ENCODE data around the gene TREH. TPM values are rescaled to one million over a fixed set of nuclear protein-coding genes. Genes with fewer than 3 reads are reported as not detected.

The TREH gene
- total RNA-seq, 3 donors from 2014 or later = not detected

DNA sequence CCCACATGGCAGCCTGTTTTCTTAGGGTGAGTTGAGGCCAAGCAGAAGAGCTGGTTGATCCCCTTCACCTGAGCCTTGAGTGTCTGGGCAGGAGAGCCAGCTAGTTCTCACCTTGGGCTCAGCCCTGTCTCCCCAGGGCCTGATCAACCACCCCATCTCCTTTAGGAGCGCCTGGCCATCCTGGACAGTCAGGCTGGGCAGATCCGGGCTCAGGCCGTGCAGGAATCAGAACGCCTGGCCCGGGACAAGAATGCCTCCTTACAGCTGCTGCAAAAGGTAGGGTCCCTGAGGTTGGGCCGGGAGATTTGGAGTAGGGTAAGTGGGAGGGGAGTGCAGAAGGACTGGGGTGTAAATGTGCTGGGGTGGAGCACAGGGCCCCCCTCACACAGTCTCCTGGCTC is 40.7 kb downstream of the TREH start:
- TF ChIP-seq POLR2AphosphoS5 (IDR thresholded peaks at IDR 0.05) = no peak
- H3K9me3 ChIP-seq = no peaks in the 10 kb centered on the region
- peaks cover 5 to 13% of the 10 kb centered on the region in 2 donors for H3K4me1 ChIP-seq
- intact Hi-C loops (cut with DNase I; ENCODE audit: low total_unique reads) = no loop called here
- no peaks in the 10 kb centered on the region for H3K27me3 ChIP-seq
- DNase-seq (ENCODE audit: low spot score in 2 of 2) = no peak
- H3K36me3 ChIP-seq = no peaks in the 10 kb centered on the region
- H3K27ac ChIP-seq = peak overlapping the region in 1 of 2 donors; percentile 50
- no peak overlapping the region for H3K4me3 ChIP-seq

GRCh38 chr11:118636569-118637290 is 42.7 kb downstream of the TREH start:
- no peak for DNase-seq (ENCODE audit: low spot score in 2 of 2)
- Histone ChIP-seq H3K27ac (peak overlapping the region in 1 of 2 donors; percentile 87), H3K4me1 (peaks cover 5 to 15% of the 10 kb centered on the region in 2 donors), H3K36me3 (no peaks in the 10 kb centered on the region), H3K9me3 (no peaks in the 10 kb centered on the region), H3K4me3 (no peak overlapping the region), H3K27me3 (no peaks in the 10 kb centered on the region)
- intact Hi-C loops (cut with DNase I; ENCODE audit: low total_unique reads) = no loop called here
- TF ChIP-seq POLR2A (IDR thresholded peaks at IDR 0.05) (no peak), POLR2AphosphoS5 (IDR thresholded peaks at IDR 0.05) (no peak)
- TF ChIP-seq, protein P1, sequence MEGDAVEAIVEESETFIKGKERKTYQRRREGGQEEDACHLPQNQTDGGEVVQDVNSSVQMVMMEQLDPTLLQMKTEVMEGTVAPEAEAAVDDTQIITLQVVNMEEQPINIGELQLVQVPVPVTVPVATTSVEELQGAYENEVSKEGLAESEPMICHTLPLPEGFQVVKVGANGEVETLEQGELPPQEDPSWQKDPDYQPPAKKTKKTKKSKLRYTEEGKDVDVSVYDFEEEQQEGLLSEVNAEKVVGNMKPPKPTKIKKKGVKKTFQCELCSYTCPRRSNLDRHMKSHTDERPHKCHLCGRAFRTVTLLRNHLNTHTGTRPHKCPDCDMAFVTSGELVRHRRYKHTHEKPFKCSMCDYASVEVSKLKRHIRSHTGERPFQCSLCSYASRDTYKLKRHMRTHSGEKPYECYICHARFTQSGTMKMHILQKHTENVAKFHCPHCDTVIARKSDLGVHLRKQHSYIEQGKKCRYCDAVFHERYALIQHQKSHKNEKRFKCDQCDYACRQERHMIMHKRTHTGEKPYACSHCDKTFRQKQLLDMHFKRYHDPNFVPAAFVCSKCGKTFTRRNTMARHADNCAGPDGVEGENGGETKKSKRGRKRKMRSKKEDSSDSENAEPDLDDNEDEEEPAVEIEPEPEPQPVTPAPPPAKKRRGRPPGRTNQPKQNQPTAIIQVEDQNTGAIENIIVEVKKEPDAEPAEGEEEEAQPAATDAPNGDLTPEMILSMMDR (IDR thresholded peaks at IDR 0.05) = no peak

DNA sequence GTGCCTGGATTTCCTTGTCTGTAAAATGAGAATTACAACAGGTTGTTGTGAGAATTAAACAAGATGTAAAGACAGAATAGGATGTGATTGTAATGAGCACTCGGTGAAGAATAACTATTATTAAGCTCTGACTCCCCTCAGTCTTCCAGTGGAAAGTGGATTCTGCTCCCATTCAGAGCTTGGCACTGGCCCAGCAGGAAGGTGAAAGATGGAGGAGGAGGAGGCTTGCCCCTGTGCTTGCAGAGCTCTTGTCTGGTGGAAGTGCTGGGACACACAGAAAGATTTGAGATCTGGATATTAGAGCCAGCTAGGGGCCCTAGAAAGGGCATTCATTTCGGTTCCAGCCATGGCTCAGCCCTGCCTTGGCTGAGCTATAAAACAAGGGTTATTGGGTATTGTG is 43.8 kb downstream of the TREH start:
- DNase-seq (ENCODE audit: low spot score in 2 of 2) = no peak
- Histone ChIP-seq H3K4me1 (peaks cover 5 to 11% of the 10 kb centered on the region in 2 donors), H3K27ac (peak overlapping the region; percentile 81 to 87), H3K9me3 (no peaks in the 10 kb centered on the region), H3K4me3 (peak overlapping the region in 2 of 3 donors; percentile 47 to 65), H3K36me3 (no peaks in the 10 kb centered on the region), H3K27me3 (no peaks in the 10 kb centered on the region)
- intact Hi-C loops (cut with DNase I; ENCODE audit: low total_unique reads) = no loop called here
- TF ChIP-seq POLR2AphosphoS5 (IDR thresholded peaks at IDR 0.05) (no peak), POLR2A (IDR thresholded peaks at IDR 0.05) (no peak)
- TF ChIP-seq, protein P1 (IDR thresholded peaks at IDR 0.05) = no peak

DNA sequence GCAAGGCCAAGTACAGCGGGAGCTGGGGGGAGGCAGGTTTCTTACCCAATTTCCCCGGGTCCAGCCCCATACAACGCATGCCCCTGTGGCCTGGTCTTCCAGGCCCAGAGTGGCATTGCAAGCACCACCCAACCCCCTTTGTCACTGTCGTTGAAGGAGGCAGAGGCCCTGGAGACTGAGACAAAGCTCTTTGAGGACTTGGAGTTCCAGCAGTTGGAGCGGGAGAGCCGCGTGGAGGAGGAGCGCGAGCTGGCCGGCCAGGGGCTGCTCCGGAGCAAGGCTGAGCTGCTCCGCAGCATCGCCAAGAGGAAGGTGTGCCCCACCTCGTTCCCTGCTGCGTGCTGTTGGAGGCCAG is 44.2 kb downstream of the TREH start:
- peak overlapping the region in 2 of 3 donors; percentile 47 to 65 for H3K4me3 ChIP-seq
- no peaks in the 10 kb centered on the region for H3K9me3 ChIP-seq
- H3K4me1 ChIP-seq = peaks cover 5 to 11% of the 10 kb centered on the region in 2 donors
- intact Hi-C loops (cut with DNase I; ENCODE audit: low total_unique reads) = no loop called here
- TF ChIP-seq POLR2AphosphoS5 (IDR thresholded peaks at IDR 0.05) = peak in 2 of 3 donors; percentile 11 to 28
- TF ChIP-seq POLR2A (IDR thresholded peaks at IDR 0.05) = peak; percentile 16
- TF ChIP-seq, protein P1 (IDR thresholded peaks at IDR 0.05) = no peak
- no peaks in the 10 kb centered on the region for H3K36me3 ChIP-seq
- peak overlapping the region; percentile 81 to 87 for H3K27ac ChIP-seq
- no peak for DNase-seq (ENCODE audit: low spot score in 2 of 2)
- no peaks in the 10 kb centered on the region for H3K27me3 ChIP-seq

DNA sequence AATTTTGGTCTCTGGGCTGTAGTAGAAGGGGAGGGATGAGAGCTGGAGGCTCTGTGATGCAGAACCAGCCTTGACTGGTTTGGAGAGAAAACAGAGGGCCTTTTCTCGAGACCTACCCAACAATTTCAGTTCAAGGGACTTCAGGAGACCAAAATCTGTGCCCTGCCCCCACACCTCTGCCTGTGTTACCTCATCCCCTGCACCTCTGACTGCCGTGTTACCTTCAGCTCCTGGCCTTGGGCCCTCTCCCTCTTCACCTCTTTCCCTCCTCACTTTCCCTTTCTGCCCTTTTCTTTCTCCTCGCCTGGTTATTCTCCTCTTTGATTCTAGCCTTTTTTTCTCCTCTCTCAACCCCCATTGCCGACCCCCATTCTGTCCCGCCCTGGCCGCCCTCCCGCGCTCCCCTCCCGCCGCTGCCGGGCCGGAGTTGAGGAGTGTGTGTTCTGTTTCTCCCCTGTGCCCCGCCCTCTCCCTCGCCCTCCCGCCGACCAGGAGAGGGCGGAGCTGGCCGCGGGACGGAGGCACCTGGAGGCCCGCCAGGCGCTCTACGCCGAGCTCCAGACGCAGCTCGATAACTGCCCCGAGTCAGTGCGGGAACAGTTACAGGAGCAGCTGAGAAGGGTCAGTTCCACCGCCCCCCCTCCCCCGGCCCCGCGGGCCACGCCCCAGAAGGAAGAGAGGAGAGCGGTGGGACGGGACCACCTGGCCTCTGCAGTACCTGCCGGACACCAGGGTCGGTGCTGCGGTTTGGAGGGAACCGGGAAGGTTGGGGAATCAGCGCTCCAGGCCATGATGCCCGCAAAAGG is 44.8 kb downstream of the TREH start:
- no peaks in the 10 kb centered on the region for H3K9me3 ChIP-seq
- peaks cover 5 to 11% of the 10 kb centered on the region in 2 donors for H3K4me1 ChIP-seq
- DNase-seq (ENCODE audit: low spot score in 2 of 2) = peak; percentile 80 to 84
- TF ChIP-seq POLR2AphosphoS5 (IDR thresholded peaks at IDR 0.05) = peak in 1 of 3 donors; percentile 52
- TF ChIP-seq, protein P1 (IDR thresholded peaks at IDR 0.05) = peak in 1 of 3 donors; percentile 38
- TF ChIP-seq POLR2A (IDR thresholded peaks at IDR 0.05) = no peak
- peak overlapping the region in 2 of 3 donors; percentile 47 to 65 for H3K4me3 ChIP-seq
- intact Hi-C loops (cut with DNase I; ENCODE audit: low total_unique reads) = no loop called here
- no peaks in the 10 kb centered on the region for H3K27me3 ChIP-seq
- no peaks in the 10 kb centered on the region for H3K36me3 ChIP-seq
- peak overlapping the region; percentile 81 to 87 for H3K27ac ChIP-seq
